ENCODE results near the gene SKA3.

SKA3 gene

DNA sequence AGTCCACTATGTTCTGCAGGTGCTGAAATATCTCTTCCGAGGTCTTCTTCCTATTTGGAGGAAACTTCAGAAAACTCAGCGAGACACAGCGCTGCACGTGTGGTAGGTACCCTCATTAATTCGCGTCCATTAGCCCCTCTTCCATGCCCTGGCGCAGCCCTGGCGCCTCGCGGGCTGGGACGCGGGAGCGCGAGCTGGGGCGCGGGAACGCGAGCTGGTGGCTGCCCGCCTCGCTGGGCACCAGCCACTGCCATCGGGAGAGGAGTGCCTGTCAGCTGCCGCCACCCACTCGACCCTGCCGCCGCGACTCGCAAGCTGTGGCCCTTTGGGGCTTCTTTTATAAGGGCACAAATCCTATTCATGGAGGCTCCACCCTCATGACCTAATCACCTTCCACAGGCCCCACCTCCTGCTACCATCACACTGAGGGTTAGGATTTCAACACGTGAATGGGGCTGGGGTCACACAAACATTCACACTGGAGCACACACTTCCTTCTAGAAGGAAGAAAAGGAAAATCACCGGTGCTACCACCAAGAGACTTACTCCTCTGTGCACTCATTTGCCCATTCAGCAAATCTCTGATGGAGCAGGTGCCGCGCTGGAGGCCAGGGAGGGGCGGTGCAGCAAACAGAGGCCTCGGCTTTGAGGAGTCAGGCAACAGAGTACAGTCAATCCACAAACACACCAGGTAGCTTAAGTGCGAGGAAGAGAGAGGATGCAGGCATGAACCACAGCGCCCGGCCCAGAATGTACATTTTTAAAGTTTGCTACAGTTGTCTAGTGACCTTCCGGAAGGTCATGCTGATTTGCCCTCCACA lies 71.9 kb downstream of the SKA3 start:
- DNase-seq (ENCODE audit: extremely low spot score) = no peak
- ChIA-PET CTCF (no interaction called here), POLR2A (no interaction called here)
- TF ChIP-seq, protein P1, sequence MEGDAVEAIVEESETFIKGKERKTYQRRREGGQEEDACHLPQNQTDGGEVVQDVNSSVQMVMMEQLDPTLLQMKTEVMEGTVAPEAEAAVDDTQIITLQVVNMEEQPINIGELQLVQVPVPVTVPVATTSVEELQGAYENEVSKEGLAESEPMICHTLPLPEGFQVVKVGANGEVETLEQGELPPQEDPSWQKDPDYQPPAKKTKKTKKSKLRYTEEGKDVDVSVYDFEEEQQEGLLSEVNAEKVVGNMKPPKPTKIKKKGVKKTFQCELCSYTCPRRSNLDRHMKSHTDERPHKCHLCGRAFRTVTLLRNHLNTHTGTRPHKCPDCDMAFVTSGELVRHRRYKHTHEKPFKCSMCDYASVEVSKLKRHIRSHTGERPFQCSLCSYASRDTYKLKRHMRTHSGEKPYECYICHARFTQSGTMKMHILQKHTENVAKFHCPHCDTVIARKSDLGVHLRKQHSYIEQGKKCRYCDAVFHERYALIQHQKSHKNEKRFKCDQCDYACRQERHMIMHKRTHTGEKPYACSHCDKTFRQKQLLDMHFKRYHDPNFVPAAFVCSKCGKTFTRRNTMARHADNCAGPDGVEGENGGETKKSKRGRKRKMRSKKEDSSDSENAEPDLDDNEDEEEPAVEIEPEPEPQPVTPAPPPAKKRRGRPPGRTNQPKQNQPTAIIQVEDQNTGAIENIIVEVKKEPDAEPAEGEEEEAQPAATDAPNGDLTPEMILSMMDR (IDR thresholded peaks at IDR 0.05; ENCODE audit: control extremely low read depth, extremely low read depth, low read depth, missing control alignments) = no peak
